Common myeloid progenitor, CD34-positive (primary cell): ENCODE results near the gene PBX1.
"Not testable (repeated sequence)": the region's sequence is repeated elsewhere in the genome, so short reads cannot be mapped to it uniquely, and the experiment has no call there.

ENCODE experiments used
- CTCF ChIA-PET: fragments of 350-600 bp; sonication (Branson Sonifier 250); formaldehyde crosslinking; loops from one replicate; lab custom pipeline; 2021; ENCODE audit warnings: antibody characterized with exemption; lab: Charles Lee
- POLR2A ChIA-PET: fragments of 350-600 bp; sonication (Branson Sonifier 250); formaldehyde crosslinking; loops from one replicate; lab custom pipeline; 2021; ENCODE audit warnings: antibody characterized with exemption; lab: Charles Lee
- DNase-seq, 3 donors: peaks; one replicate each; pipeline versions ENCODE4 v3.0.0 to v3.0.0-alpha.2; 2013
- H3K27ac ChIP-seq, 2 experiments: 1 replicate in 1 of 2; 2 replicates in 1 of 2; pipeline ENCODE4 v1.7.0; 2013; ENCODE audit warnings: inconsistent platforms in 2 of 2, low read length in 2 of 2, mild to moderate bottlenecking in 2 of 2, low read depth in 1 of 2, moderate library complexity in 1 of 2; ENCODE audit not compliant: severe bottlenecking in 2 of 2, insufficient read depth in 1 of 2, poor library complexity in 1 of 2
- H3K27me3 ChIP-seq, 5 experiments: replicated peaks in 2 of 5; 1 replicate in 3 of 5; 2 replicates in 2 of 5; pipeline versions ENCODE4 v1.6.1 to v1.7.0; 2013; ENCODE audit warnings: low read length in 4 of 5, mild to moderate bottlenecking in 2 of 5, moderate library complexity in 2 of 5, inconsistent platforms in 1 of 5; ENCODE audit not compliant: insufficient read depth in 5 of 5, control insufficient read depth in 4 of 5
- H3K36me3 ChIP-seq, 4 experiments: 1 replicate in 2 of 4; 2 replicates in 2 of 4; pipeline versions ENCODE4 v1.6.1 to v1.7.0; 2013; ENCODE audit warnings: low read length in 3 of 4, control low read depth in 1 of 4, mild to moderate bottlenecking in 1 of 4; ENCODE audit not compliant: control insufficient read depth in 4 of 4, insufficient read depth in 4 of 4
- H3K4me1 ChIP-seq, 4 experiments: 1 replicate in 3 of 4; 2 replicates in 1 of 4; pipeline versions ENCODE4 v1.6.1 to v1.7.1; 2013; ENCODE audit warnings: low read length in 3 of 4, mild to moderate bottlenecking in 3 of 4, control low read depth in 1 of 4, inconsistent platforms in 1 of 4, moderate library complexity in 1 of 4; ENCODE audit not compliant: control insufficient read depth in 4 of 4, insufficient read depth in 4 of 4; ENCODE audit errors: control extremely low read depth in 1 of 4
- H3K4me3 ChIP-seq, 7 experiments: 1 replicate in 4 of 7; 2 replicates in 3 of 7; pipeline versions ENCODE4 v1.5.1 to v1.7.0; 2013; ENCODE audit warnings: mild to moderate bottlenecking in 7 of 7, low read length in 6 of 7, moderate library complexity in 6 of 7, inconsistent platforms in 2 of 7, low read depth in 2 of 7, control low read depth in 1 of 7; ENCODE audit not compliant: insufficient read depth in 4 of 7, control insufficient read depth in 1 of 7; ENCODE audit errors: extremely low read depth in 1 of 7
- H3K9me3 ChIP-seq, 5 experiments: 1 replicate in 4 of 5; 2 replicates in 1 of 5; pipeline versions ENCODE4 v1.6.1 to v1.7.1; 2013; ENCODE audit warnings: low read length in 4 of 5, mild to moderate bottlenecking in 2 of 5, inconsistent platforms in 1 of 5, low read depth in 1 of 5, moderate library complexity in 1 of 5; ENCODE audit not compliant: control insufficient read depth in 4 of 5, insufficient read depth in 2 of 5; ENCODE audit errors: control extremely low read depth in 1 of 5
- WGBS: methylation state at CpG from one replicate; pipeline ENCODE4 v1.1.5; 2013; ENCODE audit not compliant: insufficient coverage; 5-methylcytosine and 5-hydroxymethylcytosine counted together

PBX1 gene

DNA sequence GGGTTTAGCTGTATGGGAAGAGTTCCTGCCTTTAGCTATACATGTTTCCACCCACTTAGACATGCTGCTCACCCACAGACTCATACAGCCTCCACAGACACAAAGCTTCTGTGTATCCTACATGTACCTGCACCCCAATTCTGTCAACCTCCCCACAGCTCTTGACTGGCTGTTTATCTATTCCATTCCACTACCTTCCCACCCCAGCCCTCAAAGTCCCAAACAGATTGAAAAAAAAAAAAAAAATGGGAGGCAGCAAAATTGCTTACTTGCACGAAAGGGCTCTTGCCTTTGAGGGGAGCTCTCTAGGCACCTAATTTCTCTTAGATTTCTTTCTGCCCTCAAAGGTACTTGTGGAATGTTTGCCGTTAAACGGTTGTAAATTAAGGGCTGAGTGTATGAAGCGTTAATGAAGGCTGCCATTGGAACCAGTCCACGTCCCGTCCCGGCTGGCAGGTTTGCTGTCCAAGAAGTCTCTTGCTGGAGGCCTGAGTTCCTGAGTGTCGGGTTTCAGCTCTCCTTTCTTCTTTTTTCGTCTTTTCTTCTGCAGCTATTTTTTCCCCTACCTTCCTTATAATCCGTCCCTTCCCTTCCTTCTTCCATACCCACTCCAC, 43.6 kb downstream of the PBX1 start:
- WGBS: 9% methylated on average over 8 of the region's 10 CpGs
- Histone ChIP-seq H3K27ac (peak overlapping the region; percentile 12 to 69), H3K36me3 (peaks cover 0 to 6% (median 1%) of the 10 kb centered on the region in 4 experiments), H3K4me3 (peak overlapping the region in 4 of 7 experiments; percentile 34 to 71 (median 51)), H3K27me3 (no peaks in the 10 kb centered on the region), H3K4me1 (peaks cover 0 to 25% (median 9%) of the 10 kb centered on the region in 4 experiments), H3K9me3 (no peaks in the 10 kb centered on the region)
- POLR2A ChIA-PET: interaction anchor here (0.7 kb wide), 1 partner anchor 358 kb away, joined by 3 read pairs; no protein-coding TSS in a partner anchor
- peak in 2 of 3 donors; percentile 43 to 54 for DNase-seq
- CTCF ChIA-PET: interaction anchor here (0.9 to 2.2 kb wide), 9 partner anchors 10 to 187 kb away, joined by 3 to 17 read pairs (median 4); no protein-coding TSS in a partner anchor

GRCh38 chr1:164603805-164604204, 44.8 kb downstream of the PBX1 start:
- CTCF ChIA-PET, DNase-seq, POLR2A ChIA-PET, H3K9me3 ChIP-seq, H3K36me3 ChIP-seq, H3K27me3 ChIP-seq, H3K27ac ChIP-seq, H3K4me3 ChIP-seq: not testable (repeated sequence)
- 100% methylated on average over 1 of the region's 4 CpGs for whole genome bisulfite sequencing
- peaks cover 0 to 25% (median 9%) of the 10 kb centered on the region in 4 experiments for H3K4me1 ChIP-seq

GRCh38 chr1:164604541-164604940, 45.6 kb downstream of the PBX1 start:
- peaks cover 0 to 2% (median 0%) of the 10 kb centered on the region in 4 experiments for H3K36me3 ChIP-seq
- WGBS: no CpG with 5 or more reads among the region's 2 CpGs

GRCh38 chr1:164605254-164606091, 46.5 kb downstream of the PBX1 start:
- WGBS: no CpG with 5 or more reads among the region's 3 CpGs

More at GRCh38 chr1:164604541-164604940, 45.6 kb downstream of the PBX1 start:
- peaks cover 0 to 25% (median 9%) of the 10 kb centered on the region in 4 experiments for H3K4me1 ChIP-seq
- ChIA-PET POLR2A (no interaction called here), CTCF (no interaction called here)
- H3K27me3 ChIP-seq: no peaks in the 10 kb centered on the region
- H3K9me3 ChIP-seq: no peaks in the 10 kb centered on the region
- H3K27ac ChIP-seq: no peak overlapping the region
- H3K4me3 ChIP-seq: no peak overlapping the region
- DNase-seq: no peak

GRCh38 chr1:164607351-164607750, 48.4 kb downstream of the PBX1 start:
- Histone ChIP-seq H3K4me3 (no peak overlapping the region), H3K27ac (no peak overlapping the region), H3K4me1 (peaks cover 0 to 16% (median 10%) of the 10 kb centered on the region in 4 experiments), H3K9me3 (no peaks in the 10 kb centered on the region), H3K36me3 (peaks cover 0 to 3% (median 0%) of the 10 kb centered on the region in 4 experiments), H3K27me3 (no peaks in the 10 kb centered on the region)
- no peak for DNase-seq
- CTCF ChIA-PET: interaction anchor here (1.4 kb wide), 1 partner anchor 18 kb away, joined by 3 read pairs; no protein-coding TSS in a partner anchor
- POLR2A ChIA-PET: no interaction called here
- 98% methylated on average over 3 of the region's 3 CpGs for WGBS

More at GRCh38 chr1:164605254-164606091, 46.5 kb downstream of the PBX1 start:
- ChIA-PET POLR2A (no interaction called here), CTCF (interaction anchor here (1.1 kb wide), 1 partner anchor 153 kb away, joined by 3 read pairs; no protein-coding TSS in a partner anchor)
- peaks cover 0 to 3% (median under 1%) of the 10 kb centered on the region in 4 experiments for H3K36me3 ChIP-seq
- H3K4me1 ChIP-seq: peaks cover 0 to 25% (median 10%) of the 10 kb centered on the region in 4 experiments
- no peaks in the 10 kb centered on the region for H3K9me3 ChIP-seq
- no peak overlapping the region for H3K27ac ChIP-seq
- H3K4me3 ChIP-seq: no peak overlapping the region
- no peaks in the 10 kb centered on the region for H3K27me3 ChIP-seq
- no peak for DNase-seq

DNA sequence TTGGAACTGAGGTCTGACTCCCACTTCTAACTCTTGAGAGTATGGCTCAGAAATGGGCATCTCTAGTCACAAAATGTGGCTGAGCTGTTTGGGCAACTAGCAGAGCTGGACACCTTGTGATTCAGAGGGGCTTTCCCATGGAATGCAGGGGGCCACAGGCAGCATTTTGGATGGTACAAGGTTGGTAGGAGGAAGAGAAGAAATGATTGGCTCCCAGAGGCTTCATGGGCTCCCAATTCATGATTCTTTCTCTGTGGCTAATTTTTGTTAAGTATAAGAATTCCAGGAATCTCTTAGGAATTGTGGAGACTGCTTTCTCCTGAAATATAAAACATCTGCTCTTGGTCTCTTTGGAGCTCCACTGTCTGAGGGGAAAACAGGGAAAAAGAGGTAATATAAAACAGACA, 49.7 kb downstream of the PBX1 start:
- Histone ChIP-seq H3K36me3 (peaks cover 0 to 3% (median 0%) of the 10 kb centered on the region in 4 experiments), H3K27ac (no peak overlapping the region), H3K27me3 (no peaks in the 10 kb centered on the region), H3K4me1 (peaks cover 0 to 7% (median 3%) of the 10 kb centered on the region in 4 experiments), H3K9me3 (no peaks in the 10 kb centered on the region), H3K4me3 (no peak overlapping the region)
- POLR2A ChIA-PET: no interaction called here
- peak in 1 of 3 donors; percentile 26 for DNase-seq
- CTCF ChIA-PET: interaction anchor here (1.6 kb wide), 1 partner anchor 17 kb away, joined by 5 read pairs; no protein-coding TSS in a partner anchor
